ENCODE data around the gene MPV17.
"Not testable (repeated sequence)": the region's sequence is repeated elsewhere in the genome, so short reads cannot be mapped to it uniquely, and the experiment has no call there.

Gene MPV17

DNA sequence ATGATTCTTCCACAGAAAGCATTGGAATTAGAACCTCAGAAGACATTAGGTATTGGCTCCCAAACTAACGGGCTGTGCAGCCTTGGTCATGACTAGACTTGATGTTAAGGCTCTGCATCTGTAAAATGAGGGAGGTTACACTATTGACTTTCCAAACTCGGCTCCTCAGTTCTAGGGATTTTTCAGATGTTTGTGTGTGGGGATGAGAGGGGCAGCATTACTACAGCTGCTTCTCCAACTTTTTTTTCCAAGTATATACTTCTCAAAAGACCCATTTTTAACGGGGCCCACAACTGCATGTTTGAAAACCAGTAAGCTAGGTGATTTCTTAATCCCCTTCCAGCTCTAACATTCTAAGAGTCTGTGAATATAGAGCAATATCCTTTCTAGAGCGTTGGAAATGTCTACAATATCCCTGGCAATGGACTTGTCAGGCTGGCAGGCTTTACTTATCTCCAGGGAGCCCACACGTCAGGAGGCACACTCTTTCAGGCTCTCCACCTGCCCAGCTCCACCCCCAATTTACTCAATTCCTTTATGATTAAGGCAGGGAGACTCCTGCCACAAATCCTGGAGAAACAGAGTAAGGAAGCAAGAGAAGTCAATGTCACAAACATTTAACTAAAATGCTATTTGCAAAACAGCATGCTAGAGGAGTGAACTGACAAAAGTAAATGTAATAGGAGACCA lies 844 bp upstream of the MPV17 start:
- no peak for DNase-seq (ENCODE audit: low read depth in 2 of 2)

GRCh38 chr2:27322301-27322765 lies 564 bp downstream of the MPV17 start:
- DNase-seq (ENCODE audit: low read depth in 2 of 2): no peak

- no peak for DNase-seq (ENCODE audit: low read depth in 2 of 2)
Observed at GRCh38 chr2:27320958-27321543, 1.8 kb downstream of the MPV17 start.

GRCh38 chr2:27319839-27320238 lies 3.1 kb downstream of the MPV17 start:
- DNase-seq (ENCODE audit: low read depth in 2 of 2): not testable (repeated sequence)

DNA sequence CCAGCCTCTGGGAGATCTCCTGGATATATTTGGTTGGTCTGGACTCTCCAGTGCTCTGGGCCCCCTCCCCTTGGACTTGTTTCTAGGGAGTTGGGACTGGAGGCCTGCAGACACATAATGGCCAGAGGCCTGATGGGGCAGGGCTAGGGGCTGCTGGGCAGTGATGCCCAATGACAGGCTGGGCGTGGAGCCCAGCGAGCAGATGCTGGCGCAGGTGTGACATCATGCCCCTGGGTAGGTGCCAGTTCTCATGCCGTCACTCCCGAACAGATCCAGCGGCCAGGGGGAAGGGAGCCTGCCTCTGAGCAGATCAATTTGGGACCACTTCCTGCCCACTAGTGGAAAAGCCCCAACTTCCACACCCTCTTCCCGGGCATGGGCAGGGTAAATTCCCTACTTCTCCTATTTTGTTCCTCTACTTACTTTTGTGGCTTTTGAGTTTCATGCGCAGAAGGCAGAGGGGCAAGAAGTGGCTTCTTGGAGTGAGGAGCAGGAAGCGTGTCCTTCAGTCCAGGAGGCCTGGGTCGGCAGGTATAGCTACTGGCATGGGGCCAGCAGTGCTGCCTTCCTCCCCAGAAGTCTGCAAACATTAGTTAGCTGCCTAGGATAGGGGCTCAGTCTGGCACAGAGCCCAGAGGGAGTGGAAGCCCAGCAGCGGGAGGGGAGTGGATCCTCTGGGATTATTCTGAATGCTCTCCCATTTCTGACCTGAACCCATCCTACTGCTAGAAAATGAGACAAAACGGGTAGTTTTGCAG lies 6.1 kb downstream of the MPV17 start:
- no peak for DNase-seq (ENCODE audit: low read depth in 2 of 2)

GRCh38 chr2:27315122-27315521 lies 7.8 kb downstream of the MPV17 start:
- no peak for DNase-seq (ENCODE audit: low read depth in 2 of 2)

DNA sequence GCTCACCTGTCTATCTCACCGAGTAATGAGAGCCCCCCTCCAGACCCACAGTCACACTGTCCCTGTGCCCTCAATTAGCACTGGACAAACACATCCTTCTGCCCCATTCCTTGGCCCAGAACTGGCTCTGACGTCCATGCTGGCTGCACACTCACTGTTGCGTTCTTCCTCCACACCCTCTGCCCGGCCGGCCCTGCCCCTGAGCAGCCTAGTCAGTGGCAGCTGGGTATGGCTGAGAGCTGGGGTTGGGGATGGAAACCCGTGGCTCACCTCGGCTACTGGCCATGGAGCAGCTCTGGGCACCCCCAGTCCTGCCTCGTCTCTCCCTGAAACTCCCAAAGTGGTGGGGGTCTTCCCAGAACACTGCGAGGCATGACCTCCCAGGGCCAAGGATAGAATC lies 8.2 kb downstream of the MPV17 start:
- no peak for DNase-seq (ENCODE audit: low read depth in 2 of 2)

GRCh38 chr2:27313882-27314645 lies 8.8 kb downstream of the MPV17 start:
- DNase-seq (ENCODE audit: low read depth in 2 of 2): no peak

- DNase-seq (ENCODE audit: low read depth in 2 of 2): no peak
Observed at GRCh38 chr2:27312152-27312551, 10.7 kb downstream of the MPV17 start.

DNA sequence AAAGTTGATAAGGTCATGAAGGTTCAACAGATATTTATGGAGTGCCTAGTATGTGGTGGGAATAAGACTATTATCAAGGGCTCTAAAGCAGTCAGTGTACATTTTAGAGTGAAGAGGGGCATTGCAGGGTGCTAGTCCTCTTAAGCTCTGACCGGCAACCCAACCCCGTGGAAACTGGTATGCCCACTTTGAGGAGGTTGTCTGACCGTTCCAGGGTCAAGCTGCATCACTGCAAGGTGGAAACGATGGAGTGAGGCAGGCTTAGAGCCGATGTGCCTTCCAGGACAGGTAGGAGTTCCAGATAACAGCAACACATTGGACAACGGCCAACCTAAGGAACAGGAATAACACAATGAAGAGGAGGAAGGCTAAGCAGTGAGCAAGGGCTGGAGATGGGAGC lies 13.2 kb downstream of the MPV17 start:
- no peak for DNase-seq (ENCODE audit: low read depth in 2 of 2)

DNA sequence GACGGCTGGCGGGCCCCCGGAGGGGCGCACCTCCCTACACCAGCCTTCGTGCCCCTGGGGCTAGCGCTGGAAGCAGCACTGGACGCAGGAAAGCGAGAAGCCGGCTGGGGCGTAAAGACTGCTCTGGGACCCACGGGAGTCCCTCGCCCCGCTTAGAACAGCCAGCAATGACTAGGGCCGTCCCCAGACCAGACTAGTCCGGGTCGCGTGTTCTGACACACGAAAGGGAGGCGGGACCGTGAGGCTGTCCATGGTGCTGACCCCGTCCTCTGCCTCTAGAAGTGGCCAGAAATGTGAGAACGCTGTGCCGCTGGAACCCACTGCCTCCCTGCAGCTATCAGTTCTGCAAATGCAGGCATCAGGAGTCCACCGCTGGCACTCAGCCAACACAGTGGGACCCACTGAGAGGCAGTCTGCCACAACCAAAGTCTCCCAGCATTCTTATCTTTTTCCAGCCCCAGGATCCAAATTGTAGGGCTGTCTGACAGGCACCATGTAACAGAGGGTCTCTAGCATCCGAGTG lies 14.5 kb downstream of the MPV17 start, which contains the start of gene UCN:
UCN (minus strand) TSS at position 87 of the 523 bp plus-strand sequence. CDS start 550 bp downstream, outside the sequence.
- no peak for DNase-seq (ENCODE audit: low read depth in 2 of 2)

- no peak for DNase-seq (ENCODE audit: low read depth in 2 of 2)
Observed at GRCh38 chr2:27307545-27308358, 15.1 kb downstream of the MPV17 start.

DNA sequence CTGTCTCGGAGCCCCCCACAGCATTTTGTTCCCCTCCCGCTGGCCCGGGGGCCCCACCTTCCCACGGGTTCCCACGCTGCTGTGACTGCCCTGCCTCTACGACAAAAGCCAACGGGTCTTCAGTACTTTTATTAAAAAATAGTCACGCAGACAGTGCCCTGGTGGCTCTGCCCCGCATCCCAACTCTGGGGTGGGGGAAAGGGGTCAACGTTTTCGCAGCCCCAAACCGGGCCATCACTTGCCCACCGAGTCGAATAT lies 15.7 kb downstream of the MPV17 start:
- DNase-seq (ENCODE audit: low read depth in 2 of 2): no peak

DNA sequence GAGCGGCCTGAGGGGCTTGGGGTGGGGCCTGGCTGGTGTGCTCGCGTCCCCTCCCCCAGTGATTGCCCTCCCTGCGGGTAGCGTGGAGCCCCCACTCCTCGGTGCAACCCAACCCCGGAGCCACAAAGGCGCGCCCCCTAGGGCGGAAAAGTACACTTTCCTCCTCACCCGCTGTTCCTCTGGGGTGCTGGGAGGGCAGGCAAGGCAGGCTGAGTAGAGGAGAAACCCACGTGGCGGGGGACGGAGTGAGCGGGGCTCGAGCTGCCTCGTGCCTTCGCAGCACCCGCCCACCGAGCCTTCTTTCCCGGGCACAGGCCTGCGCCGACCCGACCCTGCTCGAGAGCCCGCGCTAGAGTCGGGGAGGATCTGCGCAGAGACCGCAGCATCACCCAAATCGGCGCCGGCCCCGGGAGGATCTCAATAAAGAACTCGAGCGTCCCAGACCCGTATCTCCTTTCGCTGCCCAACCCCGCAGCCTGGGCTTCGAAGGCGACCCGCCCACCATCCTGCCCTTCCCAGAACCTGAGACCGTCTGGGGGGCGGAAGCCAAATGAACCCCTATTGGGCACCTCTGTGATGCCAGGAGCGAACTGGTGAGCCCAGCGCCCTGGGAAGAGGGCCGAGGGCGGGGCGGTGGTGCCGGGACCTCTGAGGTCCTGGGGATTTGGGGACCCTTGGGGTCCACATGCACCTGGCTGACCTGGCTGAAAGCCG lies 16.2 kb downstream of the MPV17 start:
- no peak for DNase-seq (ENCODE audit: low read depth in 2 of 2)

GRCh38 chr2:27306136-27306535 lies 16.8 kb downstream of the MPV17 start:
- no peak for DNase-seq (ENCODE audit: low read depth in 2 of 2)

- no peak for DNase-seq (ENCODE audit: low read depth in 2 of 2)
Observed at GRCh38 chr2:27305516-27305915, 17.4 kb downstream of the MPV17 start.

DNA sequence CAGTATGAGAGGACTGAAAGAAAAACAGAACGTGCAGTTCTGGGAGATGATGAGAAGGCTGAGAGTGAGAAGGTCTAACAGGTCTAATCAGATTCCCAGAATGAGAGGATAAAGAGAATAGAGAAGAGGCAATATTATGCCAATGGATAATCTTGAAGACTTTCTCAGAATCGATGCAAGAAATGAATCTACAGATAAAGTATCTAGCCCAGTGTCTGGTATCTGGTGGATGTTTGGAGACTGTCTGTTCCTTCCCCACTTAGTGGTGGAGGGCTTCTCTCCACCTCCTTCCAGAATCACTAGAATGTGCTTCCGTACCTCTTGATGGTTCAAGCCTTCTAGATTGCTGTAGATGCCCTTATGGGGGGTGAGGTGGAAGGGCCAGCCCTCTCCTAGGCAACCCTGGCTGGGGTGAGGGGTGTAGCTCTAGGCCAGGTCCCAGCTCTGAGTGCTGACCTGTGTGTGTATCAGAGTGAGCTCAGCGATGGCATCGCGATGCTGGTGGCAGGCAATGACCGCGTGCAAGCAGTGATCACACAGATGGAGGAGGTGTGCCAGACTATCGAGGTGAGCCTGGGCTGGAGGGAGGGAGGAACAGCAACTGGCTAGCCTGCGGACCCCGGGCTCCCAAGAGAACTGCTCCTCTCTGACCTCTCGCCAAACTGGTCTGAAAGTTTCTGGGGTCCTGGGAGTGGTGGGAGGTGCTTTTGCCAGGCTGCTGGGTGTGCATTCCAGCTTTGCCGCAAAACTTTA lies 18.2 kb downstream of the MPV17 start:
- DNase-seq (ENCODE audit: low read depth in 2 of 2): no peak

DNA sequence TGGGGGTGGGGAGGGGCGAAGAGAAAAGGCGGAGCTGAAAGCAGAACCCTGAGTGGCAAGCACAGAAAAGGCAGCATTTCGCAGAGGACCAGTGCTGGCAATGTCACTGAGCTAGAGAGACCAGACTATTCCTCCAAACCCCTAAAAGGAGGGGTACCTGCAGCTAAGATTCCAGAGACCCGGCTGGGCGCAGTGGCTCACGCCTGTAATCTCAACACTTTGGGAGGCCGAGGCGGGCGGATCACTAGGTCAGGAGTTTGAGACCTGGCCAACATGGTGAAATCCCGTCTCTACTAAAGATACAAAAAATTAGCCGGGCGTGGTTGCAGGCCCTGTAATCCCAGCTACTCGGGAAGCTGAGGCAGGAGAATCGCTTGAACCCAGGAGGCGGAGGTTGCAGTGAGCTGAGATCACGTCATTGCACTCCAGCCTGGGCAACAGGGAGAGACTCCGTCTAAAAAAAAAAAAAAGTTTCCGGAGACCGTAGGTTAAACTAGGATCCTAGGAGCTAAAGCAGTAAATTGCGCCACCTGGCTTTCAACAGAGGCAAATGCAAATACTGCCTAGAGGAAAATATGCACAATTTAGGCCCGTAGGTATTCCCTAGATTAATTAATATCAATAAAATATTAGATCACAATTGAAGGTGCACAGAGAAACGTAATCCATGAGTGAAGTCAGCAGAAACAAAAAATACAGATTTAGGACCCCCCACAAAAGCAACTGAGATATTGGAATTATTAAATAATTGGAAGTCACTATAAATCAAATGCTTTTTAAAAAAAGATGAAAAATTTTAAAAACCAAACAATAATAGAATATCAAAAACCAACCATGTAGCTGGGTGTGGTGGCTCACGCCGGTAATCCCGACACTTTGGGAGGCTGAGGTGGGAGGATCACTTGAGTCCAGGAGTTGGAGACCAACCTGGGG lies 19.5 kb downstream of the MPV17 start:
- no peak for DNase-seq (ENCODE audit: low read depth in 2 of 2)

DNA sequence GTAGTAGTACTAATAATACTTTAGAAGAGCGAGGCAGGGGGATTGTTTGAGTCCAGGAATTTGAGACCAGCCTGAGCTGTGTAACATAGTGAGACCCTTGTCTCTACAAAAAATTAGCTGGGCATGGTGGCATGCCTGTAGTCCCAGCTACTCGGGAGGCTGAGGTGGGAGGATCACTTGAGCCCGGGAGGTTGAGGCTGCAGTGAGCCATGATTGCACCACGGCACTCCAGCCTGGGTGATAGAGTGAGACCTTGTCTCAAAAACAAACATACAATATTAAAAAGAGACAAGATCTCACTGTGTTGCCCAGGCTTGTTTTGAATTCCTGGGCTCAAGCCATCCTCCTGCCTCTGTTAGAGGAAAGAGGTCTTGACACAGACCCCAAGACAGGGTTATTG lies 22.3 kb downstream of the MPV17 start:
- not testable (repeated sequence) for DNase-seq (ENCODE audit: low read depth in 2 of 2)
